GM12878 (cell line): ENCODE results near the gene TOX2. TPM values are rescaled to one million over a fixed set of nuclear protein-coding genes. Genes with fewer than 3 reads are reported as not detected.

ENCODE experiments used
- ATAC-seq: fragments of 200-7000 bp; cut with Tn5 transposase; 3 replicates; pipeline ENCODE4 v1.9.1; 2020; ENCODE audit warnings: mild to moderate bottlenecking, moderate library complexity
- BruUV-seq: library from RNA; stranded (reverse); fragments of 400-500 nt; replicated peaks from 2 replicates; lab custom pipeline; 2021; lab: Mats Ljungman, UMichigan
- CTCF ChIA-PET: fragments of 300-600 bp; sonication (Branson Sonifier 250); formaldehyde crosslinking; extraction: SDS; loops from one replicate; lab custom pipeline; 2021; ENCODE audit warnings: inconsistent platforms; lab: Yijun Ruan, JAX
- POLR2A ChIA-PET: fragments of 350-600 bp; formaldehyde crosslinking; extraction: SDS; loops from one replicate; lab custom pipeline; 2021; ENCODE audit warnings: inconsistent platforms; lab: Charles Lee
- RAD21 ChIA-PET: fragments of 300-600 bp; sonication (Branson Sonifier 250); formaldehyde crosslinking; loops from one replicate; lab custom pipeline; 2023; ENCODE audit warnings: antibody characterized with exemption; ENCODE audit not compliant: unreplicated experiment; lab: Charles Lee
- SMC1A ChIA-PET: fragments of 300-600 bp; sonication (Branson Sonifier 250); formaldehyde crosslinking; loops from one replicate; lab custom pipeline; 2023; ENCODE audit not compliant: unreplicated experiment, uncharacterized antibody; lab: Charles Lee
- DNase-seq: peaks from one replicate; pipeline ENCODE4 v3.0.0-alpha.2; 2011; ENCODE audit warnings: low read depth, low spot score
- FAIRE-seq: peaks from 3 replicates; lab custom pipeline; 2011; peaks lifted over from hg19 to GRCh38; lab: Jason Lieb, UNC
- H2AFZ ChIP-seq: 2 replicates; pipeline ENCODE4 v1.6.0; 2011; ENCODE audit warnings: low read depth, low read length, control low read depth; ENCODE audit not compliant: control insufficient read depth
- H3K27ac ChIP-seq: 2 replicates; pipeline ENCODE4 v1.5.1; 2011; ENCODE audit warnings: control low read depth; ENCODE audit not compliant: control insufficient read depth, insufficient read depth
- H3K27me3 ChIP-seq, 2 experiments: replicated peaks in 1 of 2; 2 replicates each; pipeline versions ENCODE4 v1.6.0 to v1.6.1; 2011; ENCODE audit warnings: low read length in 1 of 2; ENCODE audit not compliant: control insufficient read depth in 2 of 2, insufficient read depth in 2 of 2
- H3K36me3 ChIP-seq, 2 experiments: 2 replicates each; pipeline ENCODE4 v1.5.1; 2011; ENCODE audit warnings: low read length in 1 of 2; ENCODE audit not compliant: control insufficient read depth in 2 of 2, insufficient read depth in 2 of 2
- H3K4me1 ChIP-seq: 2 replicates; pipeline ENCODE4 v1.6.1; 2011; ENCODE audit warnings: mild to moderate bottlenecking, low read length, moderate library complexity, mixed read lengths; ENCODE audit not compliant: control insufficient read depth, insufficient read depth
- H3K4me2 ChIP-seq: 2 replicates; pipeline ENCODE4 v1.6.0; 2011; ENCODE audit warnings: control low read depth; ENCODE audit not compliant: control insufficient read depth, insufficient read depth
- H3K4me3 ChIP-seq: fragments of 200-600 bp; sonication (generic); 2 replicates; pipeline ENCODE4 v1.5.1; 2016
- H3K79me2 ChIP-seq: 2 replicates; pipeline ENCODE4 v1.6.0; 2011; ENCODE audit warnings: low read length; ENCODE audit not compliant: control insufficient read depth, insufficient read depth
- H3K9ac ChIP-seq: 2 replicates; pipeline ENCODE4 v1.8.0; 2011; ENCODE audit warnings: low read length, control low read depth, mixed read lengths; ENCODE audit not compliant: control insufficient read depth, insufficient read depth
- H3K9me3 ChIP-seq: replicated peaks from 3 replicates; pipeline ENCODE4 v1.5.1; 2011; ENCODE audit warnings: mild to moderate bottlenecking, low read length; ENCODE audit not compliant: control insufficient read depth, insufficient read depth
- H4K20me1 ChIP-seq: 2 replicates; pipeline ENCODE4 v1.6.0; 2011; ENCODE audit not compliant: control insufficient read depth, insufficient read depth
- BACH1 ChIP-seq: fragments of 450-650 bp; IDR thresholded peaks from 2 replicates; pipeline ENCODE4 v1.6.1; 2017; ENCODE audit warnings: mild to moderate bottlenecking, borderline replicate concordance
- CBFB ChIP-seq: IDR thresholded peaks from 2 replicates; pipeline ENCODE4 v1.6.1; 2016; ENCODE audit warnings: antibody characterized with exemption, low read depth
- EGR1 ChIP-seq, 2 experiments: IDR thresholded peaks; 1 replicate in 1 of 2; 2 replicates in 1 of 2; pipeline ENCODE4 v1.6.1; 2011 to 2012; ENCODE audit warnings: low read depth in 2 of 2, low read length in 2 of 2, borderline replicate concordance in 1 of 2, mild to moderate bottlenecking in 1 of 2, moderate library complexity in 1 of 2
- GATAD2B ChIP-seq: fragments of 450-650 bp; conservative IDR thresholded peaks from 2 replicates; pipeline ENCODE4 v1.6.1; 2017; ENCODE audit warnings: low read depth, mild to moderate bottlenecking, moderate library complexity
- KDM1A ChIP-seq: fragments of 200-600 bp; sonication (generic); IDR thresholded peaks from 2 replicates; pipeline ENCODE4 v1.6.1; 2016; ENCODE audit warnings: borderline replicate concordance
- NFIC ChIP-seq: IDR thresholded peaks from 2 replicates; pipeline ENCODE4 v1.6.1; 2012; ENCODE audit warnings: low read depth, mild to moderate bottlenecking, inconsistent platforms, low read length, moderate library complexity
- RAD51 ChIP-seq: fragments of 450-650 bp; IDR thresholded peaks from 2 replicates; pipeline ENCODE4 v1.6.1; 2016; ENCODE audit warnings: moderate library complexity, mild to moderate bottlenecking, inconsistent platforms
- RBBP5 ChIP-seq: fragments of 200-600 bp; sonication (generic); conservative IDR thresholded peaks from 2 replicates; pipeline ENCODE4 v1.6.1; 2016
- TCF7 ChIP-seq: IDR thresholded peaks from 2 replicates; pipeline ENCODE4 v1.6.1; 2014; ENCODE audit warnings: antibody characterized with exemption, borderline replicate concordance
- ZBTB4 ChIP-seq: fragments of 450-650 bp; formaldehyde crosslinking; IDR thresholded peaks from 2 replicates; pipeline ENCODE4 v1.4.0; 2022; ENCODE audit warnings: mild to moderate bottlenecking, moderate library complexity
- WGBS: methylation state at CpG from one replicate; pipeline ENCODE4 v1.1.6; 2016; ENCODE audit warnings: low lambda C conversion rate; ENCODE audit not compliant: insufficient replicate concordance, insufficient coverage; ENCODE audit errors: missing lambda C conversion rate; 5-methylcytosine and 5-hydroxymethylcytosine counted together
- in situ Hi-C: fragments of 300-500 bp; cut with MboI; formaldehyde crosslinking; loops from 9 replicates; pipeline ENCODE4 v1.14.3; 2018; ENCODE audit warnings: mixed read lengths
- intact Hi-C: fragments of 100-400 bp; cut with micrococcal nuclease; formaldehyde crosslinking; loops from one replicate; pipeline ENCODE4 v1.14.2; 2022; ENCODE audit not compliant: unreplicated experiment
- polyA plus RNA-seq, 11 experiments: library from polyadenylated mRNA; depleted of rRNA in 4 of 11; unstranded in 6 of 11; stranded (reverse) in 5 of 11; fragments of >200 nt; fragmentation: Nextera tagmentation in 4 of 11; fragmentation: Illumina TruSeq in 1 of 11; extraction: Ambion mirVana in 4 of 11; extraction: Trizol in 1 of 11; gene quantifications; 1 replicate in 1 of 11; 2 replicates in 10 of 11; pipeline versions ENCODE4 v1.2.1 to v1.2.3, GENCODE V29; 2011 to 2016; ENCODE audit warnings: inconsistent platforms in 2 of 11, missing spikeins in 2 of 11, low read depth in 1 of 11
- total RNA-seq, 4 experiments: library from RNA; depleted of rRNA in 3 of 4; stranded (reverse); fragments of >200 nt in 3 of 4; fragmentation: Illumina TruSeq in 1 of 4; extraction: Trizol in 1 of 4; gene quantifications; 2 replicates each; pipeline versions ENCODE4 v1.2.1 to v1.2.3, GENCODE V29; 2013 to 2021
- TF ChIP-seq, protein P1 (sequence below): IDR thresholded peaks from 2 replicates; pipeline ENCODE4 v1.6.1; 2011; ENCODE audit warnings: borderline replicate concordance, low read depth, mild to moderate bottlenecking, moderate library complexity, mixed read lengths, low read length; ENCODE audit not compliant: insufficient read depth; ENCODE audit errors: extremely low read length

TOX2 gene
- total and polyA plus RNA-seq, 10 of the 15 experiments (the other 5 are each of a cell fraction or from before 2014, with no cell fraction given): 2.6 to 40.5 (median 7.9) TPM

DNA sequence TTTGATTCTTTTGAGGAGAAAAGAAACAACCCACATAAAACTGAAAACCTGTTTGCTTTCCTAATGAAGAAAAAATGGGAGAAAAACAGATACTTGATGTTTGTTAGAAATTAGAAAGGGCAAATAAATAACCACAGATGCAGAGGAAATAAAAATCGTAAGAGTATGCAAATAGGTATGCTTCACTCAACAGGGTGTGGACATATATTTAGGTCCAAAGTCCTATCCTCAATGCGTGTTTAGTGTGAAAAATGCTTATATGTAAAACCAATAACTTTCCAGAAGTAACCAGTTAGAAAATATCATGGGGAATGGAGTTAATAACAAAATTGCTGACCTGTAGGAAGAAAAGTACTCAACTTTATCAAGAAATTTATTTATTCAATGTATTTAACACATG, 135.7 kb downstream of the TOX2 start:
- in situ Hi-C loops (no loop called here), intact Hi-C loops (no loop called here)
- Histone ChIP-seq H3K4me3 (no peak overlapping the region), H3K9me3 (no peaks in the 10 kb centered on the region), H3K9ac (no peak overlapping the region), H3K79me2 (no peaks in the 10 kb centered on the region), H3K27ac (no peak overlapping the region), H2AFZ (no peak overlapping the region), H3K4me2 (no peak overlapping the region), H3K4me1 (no peaks in the 10 kb centered on the region), H3K27me3 (no peaks in the 10 kb centered on the region), H3K36me3 (no peaks in the 10 kb centered on the region; a peak in 1 of 4 replicates), H4K20me1 (no peaks in the 10 kb centered on the region)
- CTCF ChIA-PET: interaction anchor here (1.4 kb wide), 1 partner anchor 15 kb away, joined by 3 read pairs; no protein-coding TSS in a partner anchor
- WGBS: 71% methylated on average over 2 of the region's 2 CpGs
- TF ChIP-seq CBFB (no peak), BACH1 (no peak), RAD51 (no peak), RBBP5 (no peak), NFIC (no peak), ZBTB4 (CRISPR knock-in tag) (no peak), KDM1A (no peak), TCF7 (no peak), GATAD2B (no peak), EGR1 (IDR thresholded peaks at IDR 0.05; ENCODE audit: borderline replicate concordance in 1 of 2, low read depth in 2 of 2, low read length in 2 of 2) (no peak)
- TF ChIP-seq, protein P1, sequence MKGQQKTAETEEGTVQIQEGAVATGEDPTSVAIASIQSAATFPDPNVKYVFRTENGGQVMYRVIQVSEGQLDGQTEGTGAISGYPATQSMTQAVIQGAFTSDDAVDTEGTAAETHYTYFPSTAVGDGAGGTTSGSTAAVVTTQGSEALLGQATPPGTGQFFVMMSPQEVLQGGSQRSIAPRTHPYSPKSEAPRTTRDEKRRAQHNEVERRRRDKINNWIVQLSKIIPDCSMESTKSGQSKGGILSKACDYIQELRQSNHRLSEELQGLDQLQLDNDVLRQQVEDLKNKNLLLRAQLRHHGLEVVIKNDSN: no peak
- BruUV-seq: no TSS peak
- POLR2A ChIA-PET: interaction anchor here (0.6 kb wide), 1 partner anchor 111 kb away, joined by 3 read pairs; no protein-coding TSS in a partner anchor
- ATAC-seq: no peak; the same call in 1 of the 3 replicates
- RAD21 ChIA-PET: no interaction called here
- no peak for DNase-seq
- FAIRE-seq: no peak
- SMC1A ChIA-PET: interaction anchor here (1.2 kb wide), 1 partner anchor 132 kb away, joined by 3 read pairs; no protein-coding TSS in a partner anchor
